Fibroblast of villous mesenchyme (primary cell): ENCODE measurements around the gene OTULINL. TPM values are rescaled to one million over a fixed set of nuclear protein-coding genes. Genes with fewer than 3 reads are reported as not detected.
"Not testable (repeated sequence)": the region's sequence is repeated elsewhere in the genome, so short reads cannot be mapped to it uniquely, and the experiment has no call there.

Source experiments
- DNase-seq: peaks from one replicate; pipeline ENCODE4 v3.0.0-alpha.2; 2010; ENCODE audit warnings: low read depth
- H3K4me3 ChIP-seq: 2 replicates; pipeline ENCODE4 v1.5.1; 2011; ENCODE audit warnings: low read depth, mild to moderate bottlenecking, low read length
- total RNA-seq: library from RNA; depleted of rRNA; stranded (reverse); fragments of >200 nt; gene quantifications from 2 replicates; pipeline ENCODE4 v1.2.3, GENCODE V29; 2012
- TF ChIP-seq, protein P1 (sequence below): IDR thresholded peaks from 2 replicates; pipeline ENCODE4 v1.5.1; 2012; ENCODE audit warnings: low read depth, mild to moderate bottlenecking, low read length; ENCODE audit not compliant: insufficient read depth

Gene OTULINL
- total RNA-seq, 1 donor = 23.7 TPM

DNA sequence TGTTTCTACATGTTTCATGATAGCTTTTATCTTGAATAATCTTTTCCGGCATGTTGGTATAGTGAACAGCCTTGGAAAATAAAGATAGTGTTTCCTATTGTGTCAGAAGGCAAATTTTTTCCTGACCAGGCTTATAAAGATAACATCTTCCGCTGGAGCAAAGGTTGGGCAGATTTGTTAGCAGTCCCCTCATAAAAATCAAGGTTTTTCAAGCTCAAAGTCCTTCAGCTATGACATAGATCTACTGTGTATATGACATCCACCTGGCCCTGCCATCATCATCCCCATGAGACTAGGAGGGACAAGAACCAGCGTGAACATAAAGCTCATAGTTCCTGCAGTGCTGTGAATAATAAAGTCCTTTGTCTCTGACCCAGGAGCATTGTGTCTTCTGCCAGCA, 30.4 kb upstream of the OTULINL start:
- TF ChIP-seq, protein P1, sequence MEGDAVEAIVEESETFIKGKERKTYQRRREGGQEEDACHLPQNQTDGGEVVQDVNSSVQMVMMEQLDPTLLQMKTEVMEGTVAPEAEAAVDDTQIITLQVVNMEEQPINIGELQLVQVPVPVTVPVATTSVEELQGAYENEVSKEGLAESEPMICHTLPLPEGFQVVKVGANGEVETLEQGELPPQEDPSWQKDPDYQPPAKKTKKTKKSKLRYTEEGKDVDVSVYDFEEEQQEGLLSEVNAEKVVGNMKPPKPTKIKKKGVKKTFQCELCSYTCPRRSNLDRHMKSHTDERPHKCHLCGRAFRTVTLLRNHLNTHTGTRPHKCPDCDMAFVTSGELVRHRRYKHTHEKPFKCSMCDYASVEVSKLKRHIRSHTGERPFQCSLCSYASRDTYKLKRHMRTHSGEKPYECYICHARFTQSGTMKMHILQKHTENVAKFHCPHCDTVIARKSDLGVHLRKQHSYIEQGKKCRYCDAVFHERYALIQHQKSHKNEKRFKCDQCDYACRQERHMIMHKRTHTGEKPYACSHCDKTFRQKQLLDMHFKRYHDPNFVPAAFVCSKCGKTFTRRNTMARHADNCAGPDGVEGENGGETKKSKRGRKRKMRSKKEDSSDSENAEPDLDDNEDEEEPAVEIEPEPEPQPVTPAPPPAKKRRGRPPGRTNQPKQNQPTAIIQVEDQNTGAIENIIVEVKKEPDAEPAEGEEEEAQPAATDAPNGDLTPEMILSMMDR = no peak
- DNase-seq = no peak
- H3K4me3 ChIP-seq = no peak overlapping the region

DNA sequence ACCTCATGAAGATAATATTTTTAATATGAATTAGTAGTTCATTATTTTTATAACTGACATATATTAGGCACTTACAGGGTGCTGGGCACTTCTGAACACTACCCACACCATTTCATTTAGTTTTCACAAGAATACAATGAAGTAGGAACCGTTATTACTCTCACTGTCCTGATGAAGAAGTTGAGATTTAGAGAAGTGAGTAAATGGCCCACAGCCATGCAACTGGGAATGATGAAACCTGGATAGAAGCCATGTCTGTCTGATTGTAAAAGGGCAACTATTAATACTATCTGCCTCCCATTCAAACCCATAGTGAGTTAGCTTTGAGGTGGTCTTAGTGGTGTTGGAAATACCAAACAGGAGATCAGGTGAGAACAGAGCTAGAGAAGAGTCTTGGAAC, 29.6 kb upstream of the OTULINL start:
- H3K4me3 ChIP-seq = no peak overlapping the region
- no peak for DNase-seq
- TF ChIP-seq, protein P1 = no peak

DNA sequence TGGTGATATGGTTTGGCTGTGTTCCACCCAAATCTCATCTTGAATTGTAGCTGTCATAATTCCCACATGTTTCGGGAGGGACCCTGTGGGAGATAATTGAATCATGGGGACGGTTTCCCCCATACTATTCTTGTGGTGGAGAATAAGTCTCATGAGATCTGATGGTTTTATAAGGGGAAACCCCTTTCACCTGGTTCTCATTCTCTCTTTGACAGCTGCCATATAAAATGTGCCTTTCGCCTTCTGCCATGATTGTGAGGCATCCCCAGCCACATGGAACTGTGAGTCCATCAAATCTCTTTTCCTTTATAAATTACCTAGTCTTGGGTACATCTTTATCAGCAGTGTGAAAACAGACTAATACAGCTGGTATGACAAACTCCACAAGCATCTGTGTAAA, 27.3 kb upstream of the OTULINL start:
- DNase-seq, H3K4me3 ChIP-seq: not testable (repeated sequence)

DNA sequence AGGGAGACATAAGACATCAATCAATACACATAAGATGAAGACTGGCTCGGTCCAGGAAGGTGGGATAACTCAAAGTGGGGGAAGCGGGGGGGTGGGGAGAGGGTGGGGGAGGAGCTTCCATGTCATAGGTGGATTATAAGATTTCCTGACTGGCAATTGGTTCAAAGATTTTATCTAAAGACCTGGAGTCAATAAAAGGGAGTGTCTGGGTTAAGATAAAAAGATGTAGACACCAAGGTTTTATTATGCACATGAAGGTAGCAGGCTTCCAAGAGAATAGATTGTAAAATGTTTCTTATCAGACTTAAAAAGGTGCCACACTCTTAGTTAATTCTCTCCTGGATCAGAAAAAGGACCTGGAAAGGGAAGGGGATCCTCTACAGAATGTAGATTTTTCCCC, 25.6 kb upstream of the OTULINL start:
- TF ChIP-seq, protein P1 = no peak
- no peak for DNase-seq

DNA sequence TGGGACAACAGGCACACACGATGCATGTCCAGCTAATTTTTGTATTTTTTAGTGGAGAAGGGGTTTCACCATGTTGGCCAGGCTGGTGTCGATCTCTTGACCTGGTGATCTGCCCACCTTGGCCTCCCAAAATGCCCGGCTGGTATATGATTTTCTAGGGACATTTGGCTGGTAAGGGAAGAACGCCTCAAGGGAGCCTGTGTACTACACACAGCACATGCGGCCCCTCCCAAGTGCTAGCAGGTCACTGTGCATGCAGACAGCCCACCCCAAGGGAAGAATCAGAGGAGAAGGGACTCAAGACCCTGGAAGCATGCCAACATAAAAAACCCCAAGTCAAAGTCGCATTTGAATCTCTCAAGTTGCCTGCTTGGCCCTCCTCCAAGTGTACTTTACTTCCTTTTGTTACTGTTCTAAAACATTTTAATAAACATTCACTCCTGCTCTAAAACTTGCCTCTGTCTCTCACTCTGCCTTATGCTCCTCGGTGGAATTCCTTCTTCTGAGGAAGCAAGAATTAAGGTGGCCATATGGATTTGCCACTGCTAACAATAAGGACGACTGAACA, 24.3 kb upstream of the OTULINL start:
- TF ChIP-seq, protein P1 = no peak
- no peak overlapping the region for H3K4me3 ChIP-seq
- peak; percentile 17 for DNase-seq

More for the DNA sequence above, 25.6 kb upstream of the OTULINL start:
- H3K4me3 ChIP-seq = no peak overlapping the region

DNA sequence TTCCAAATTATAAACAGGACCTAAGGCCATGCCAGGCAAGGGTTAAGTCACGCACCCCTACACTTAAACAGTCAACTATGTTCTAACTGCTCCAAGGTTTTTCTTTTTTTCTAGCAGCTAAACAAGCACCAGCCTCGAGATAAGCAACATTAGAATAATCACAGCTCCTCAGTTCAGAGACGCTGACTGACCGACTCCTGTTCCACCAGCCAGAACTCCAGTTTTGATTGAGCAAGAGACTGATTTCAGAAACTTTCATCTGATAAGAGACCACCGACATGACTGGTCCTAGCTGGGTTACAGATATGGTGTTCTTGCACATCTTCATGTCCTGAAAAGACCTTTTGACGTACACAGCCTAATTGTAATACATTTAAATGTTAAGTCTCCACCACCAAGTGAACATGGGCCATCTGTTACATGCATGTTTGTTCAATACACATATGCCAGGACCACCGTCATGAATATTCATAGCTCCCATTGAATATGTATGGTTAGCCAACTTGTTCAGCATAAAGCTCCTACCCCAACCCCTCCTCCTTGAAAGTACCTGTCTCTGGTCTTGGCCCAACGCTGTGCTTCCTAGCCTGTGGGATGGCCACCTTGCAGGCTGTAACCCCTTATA, 23.7 kb upstream of the OTULINL start:
- H3K4me3 ChIP-seq = no peak overlapping the region
- DNase-seq = peak; percentile 87
- TF ChIP-seq, protein P1 = no peak

DNA sequence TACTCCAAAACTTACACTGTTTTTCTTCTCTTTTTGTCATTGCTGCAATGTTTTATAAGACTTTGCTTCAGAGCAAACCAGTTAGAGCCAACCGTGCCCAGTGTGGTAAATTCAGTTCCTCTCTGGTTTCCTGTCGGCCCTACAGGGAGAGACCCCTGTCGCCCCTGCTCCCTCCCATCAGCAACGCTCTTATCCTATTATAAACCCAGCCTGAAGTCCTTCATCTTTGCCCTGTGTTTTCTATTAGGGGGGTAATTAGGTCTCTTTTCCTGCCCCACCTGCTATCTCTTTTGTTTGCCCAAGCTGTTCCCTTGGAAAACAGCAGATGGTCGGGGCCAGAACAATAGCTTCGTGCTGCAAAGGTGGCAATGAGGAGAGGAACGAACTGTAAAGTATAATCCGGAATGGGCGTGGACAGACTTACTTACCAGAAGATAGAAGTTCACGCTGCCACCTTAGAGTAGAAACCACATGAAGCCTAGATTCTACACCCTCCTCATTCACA, 21.4 kb upstream of the OTULINL start:
- DNase-seq = no peak
- TF ChIP-seq, protein P1 = no peak
- H3K4me3 ChIP-seq = no peak overlapping the region
